ENCODE results near the gene PAMR1. TPM values are rescaled to one million over a fixed set of nuclear protein-coding genes. Genes with fewer than 3 reads are reported as not detected.
"Not testable (repeated sequence)": the region's sequence is repeated elsewhere in the genome, so short reads cannot be mapped to it uniquely, and the experiment has no call there.

PAMR1 gene
- total RNA-seq = 1.2 and 3.8 TPM in 2 replicates
- 2.7 TPM for polyA plus RNA-seq (2012)

GRCh38 chr11:35525501-35526175, at the start of gene PAMR1:
TSS of gene PAMR1 (minus strand) at chr11:35525616. CDS start at chr11:35525585, 31 bp downstream.
- no peak for DNase-seq (ENCODE audit: low read depth)

- DNase-seq (ENCODE audit: low read depth) = no peak
Measured at GRCh38 chr11:35571696-35572095, 46.3 kb upstream of the PAMR1 start.

- peak; percentile 89 for DNase-seq (ENCODE audit: low read depth)
Measured at GRCh38 chr11:35567737-35568465, 42.5 kb upstream of the PAMR1 start.

GRCh38 chr11:35566885-35567284, 41.5 kb upstream of the PAMR1 start:
- DNase-seq (ENCODE audit: low read depth) = no peak

DNA sequence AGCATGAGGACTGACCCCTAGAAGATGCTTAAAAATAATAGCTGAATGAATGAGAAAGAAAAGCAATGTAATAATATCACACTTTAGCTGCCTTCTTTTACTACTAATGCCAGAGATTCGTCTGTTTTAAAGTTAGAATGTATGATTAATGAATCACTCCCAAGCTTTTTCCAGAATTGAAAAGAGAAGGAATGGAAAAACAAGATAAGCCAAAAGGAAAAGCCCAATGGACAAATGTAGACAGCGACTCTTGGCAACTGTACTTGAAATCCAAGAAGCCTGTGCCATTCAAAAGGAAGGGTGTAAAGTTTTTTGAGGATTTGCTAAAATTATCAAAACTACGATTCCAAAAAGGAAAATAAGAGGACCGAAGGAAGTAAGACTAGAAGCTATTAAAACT, 40.8 kb upstream of the PAMR1 start:
- no peak for DNase-seq (ENCODE audit: low read depth)

GRCh38 chr11:35564245-35564595, 38.8 kb upstream of the PAMR1 start:
- DNase-seq (ENCODE audit: low read depth) = no peak

- DNase-seq (ENCODE audit: low read depth) = no peak
Measured at GRCh38 chr11:35563484-35564244, 38.2 kb upstream of the PAMR1 start.

- no peak for DNase-seq (ENCODE audit: low read depth)
Measured at GRCh38 chr11:35559949-35560348, 34.5 kb upstream of the PAMR1 start.

DNA sequence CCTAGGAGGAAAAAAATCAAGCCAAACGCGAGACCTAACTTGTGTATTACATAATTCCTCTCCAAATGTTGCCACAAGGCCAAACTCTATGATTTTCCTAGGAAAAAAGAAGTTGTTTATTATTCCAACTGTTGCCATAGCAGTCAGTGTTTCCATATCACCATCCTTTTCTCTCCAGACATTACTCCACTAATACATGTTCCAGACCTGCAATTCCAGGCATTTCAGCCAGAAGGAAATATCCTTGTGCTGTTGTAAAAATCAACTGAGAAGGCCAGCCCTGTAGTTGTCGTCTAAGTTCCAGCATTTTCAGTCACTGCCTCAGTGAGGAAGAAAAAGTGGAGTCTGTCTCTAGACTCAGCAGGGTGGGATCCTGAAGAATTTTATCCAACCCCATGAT, 33.1 kb upstream of the PAMR1 start:
- no peak for DNase-seq (ENCODE audit: low read depth)

GRCh38 chr11:35555488-35555887, 30.1 kb upstream of the PAMR1 start:
- no peak for DNase-seq (ENCODE audit: low read depth)

GRCh38 chr11:35554491-35555437, 29.3 kb upstream of the PAMR1 start:
- DNase-seq (ENCODE audit: low read depth) = peak; percentile 74

- peak; percentile 38 for DNase-seq (ENCODE audit: low read depth)
Measured at GRCh38 chr11:35553831-35554230, 28.4 kb upstream of the PAMR1 start.

- DNase-seq (ENCODE audit: low read depth) = no peak
Measured at GRCh38 chr11:35553021-35553420, 27.6 kb upstream of the PAMR1 start.

GRCh38 chr11:35552616-35553015, 27.2 kb upstream of the PAMR1 start:
- no peak for DNase-seq (ENCODE audit: low read depth)

- DNase-seq (ENCODE audit: low read depth) = peak; percentile 46
Measured at GRCh38 chr11:35550374-35551036, 25.1 kb upstream of the PAMR1 start.

- peak; percentile 96 for DNase-seq (ENCODE audit: low read depth)
Measured at GRCh38 chr11:35549787-35550186, 24.4 kb upstream of the PAMR1 start.

DNA sequence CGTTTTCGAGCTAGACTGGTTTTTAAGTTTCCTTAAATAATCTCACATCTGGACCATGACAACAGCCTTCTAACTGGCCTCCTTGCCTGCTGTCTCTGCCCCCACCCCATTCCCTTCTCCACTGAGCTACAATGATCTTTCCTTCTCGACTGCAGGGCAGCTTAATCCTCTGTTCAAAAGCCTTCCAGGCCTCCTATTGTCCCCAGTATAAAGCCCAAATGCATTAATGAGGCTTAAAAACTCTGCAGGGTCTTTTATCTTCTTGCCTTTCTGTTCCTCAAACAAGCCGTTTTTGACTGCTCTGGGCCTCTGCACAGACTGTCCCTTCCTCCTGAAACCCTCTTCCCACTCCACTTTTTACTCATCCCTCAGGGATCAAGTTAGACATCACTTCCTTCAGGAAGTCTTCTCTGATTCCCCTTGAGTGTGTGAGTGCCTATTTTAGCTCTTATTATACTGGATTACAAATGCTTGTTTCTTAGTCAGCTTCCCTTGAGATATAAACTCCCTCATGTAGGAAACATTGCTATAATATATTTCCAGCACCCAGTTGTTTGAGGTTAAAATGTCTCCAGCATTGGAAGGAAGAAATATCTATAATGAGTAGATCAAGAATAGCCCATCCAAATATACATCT, 23.6 kb upstream of the PAMR1 start:
- DNase-seq (ENCODE audit: low read depth) = peak; percentile 53

DNA sequence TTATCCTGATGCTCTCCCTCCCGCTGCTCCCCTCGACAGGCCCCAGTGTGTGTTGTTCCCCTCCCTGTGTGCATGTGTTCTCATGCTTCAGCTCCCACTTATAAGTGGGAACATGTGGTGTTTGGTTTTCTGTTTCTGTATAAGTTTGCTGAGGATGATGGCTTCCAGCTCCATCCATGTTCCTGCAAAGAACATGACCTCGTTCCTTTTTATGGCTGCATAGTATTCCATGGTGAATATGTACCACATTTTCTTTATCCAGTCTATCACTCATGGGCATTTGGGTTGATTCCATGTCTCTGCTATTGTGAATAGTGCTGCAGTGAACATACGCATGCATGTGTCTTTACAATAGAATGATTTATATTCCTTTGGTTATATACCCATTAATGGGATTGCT, 22.6 kb upstream of the PAMR1 start:
- not testable (repeated sequence) for DNase-seq (ENCODE audit: low read depth)

GRCh38 chr11:35546317-35546716, 20.9 kb upstream of the PAMR1 start:
- no peak for DNase-seq (ENCODE audit: low read depth)

Measured in myocyte (in vitro differentiated cells).